Activated CD8-positive, alpha-beta T cell treated with anti-CD3 and anti-CD28 coated beads for 36 hours (primary cell): ENCODE measurements around the gene LETM1. TPM values are rescaled to one million over a fixed set of nuclear protein-coding genes. Genes with fewer than 3 reads are reported as not detected.
A peak's percentile ranks its signal among the peaks of the same experiment; 100 is the strongest.

ENCODE experiments used
- ATAC-seq: fragments of 200-7000 bp; cut with Tn5 transposase; one replicate; pipeline ENCODE4 v1.10.0; 2021; ENCODE audit warnings: mild to moderate bottlenecking, moderate library complexity
- CTCF ChIA-PET: fragments of 350-600 bp; sonication (Branson Sonifier 250); formaldehyde crosslinking; loops from one replicate; lab custom pipeline; 2021; ENCODE audit warnings: antibody characterized with exemption; lab: Charles Lee
- POLR2A ChIA-PET: fragments of 350-600 bp; sonication (Branson Sonifier 250); formaldehyde crosslinking; loops from one replicate; lab custom pipeline; 2021; ENCODE audit warnings: antibody characterized with exemption; lab: Charles Lee
- DNase-seq: peaks from one replicate; pipeline ENCODE4 v3.0.0-alpha.2; 2020
- H3K27ac Mint-ChIP-seq: one replicate; pipeline ENCODE4 v1.8.0; 2021; ENCODE audit warnings: mild to moderate bottlenecking, mixed read lengths
- H3K27me3 Mint-ChIP-seq: one replicate; pipeline ENCODE4 v1.8.0; 2021; ENCODE audit warnings: mixed read lengths
- H3K36me3 Mint-ChIP-seq: one replicate; pipeline ENCODE4 v1.8.0; 2021; ENCODE audit warnings: low read depth, mixed read lengths
- H3K4me1 Mint-ChIP-seq: one replicate; pipeline ENCODE4 v1.8.0; 2021; ENCODE audit warnings: low read depth, mixed read lengths
- H3K4me3 Mint-ChIP-seq: one replicate; pipeline ENCODE4 v1.8.0; 2021; ENCODE audit warnings: mild to moderate bottlenecking, moderate library complexity, mixed read lengths
- H3K9me3 Mint-ChIP-seq: one replicate; pipeline ENCODE4 v1.8.0; 2021; ENCODE audit warnings: mixed read lengths
- CTCF ChIP-seq: fragments of 200-600 bp; IDR thresholded peaks from one replicate; pipeline ENCODE4 v1.8.0; 2022; ENCODE audit warnings: antibody characterized with exemption, mild to moderate bottlenecking
- intact Hi-C: fragments of 100-400 bp; cut with micrococcal nuclease; formaldehyde crosslinking; loops from one replicate; pipeline ENCODE4 v1.10.0; 2022
- total RNA-seq, 2 experiments: library from RNA; stranded (reverse); gene quantifications; one replicate each; pipeline ENCODE4 v1.2.3, GENCODE V29; 2021

Gene LETM1
- total RNA-seq, 2 experiments from 2014 or later, result 49.4 to 53.2 TPM

- peaks cover 45% of the 10 kb centered on the region for H3K4me1 Mint-ChIP-seq
- H3K9me3 Mint-ChIP-seq, result no peaks in the 10 kb centered on the region
- intact Hi-C loops, result loop anchor here (10.0 kb wide), 1 partner anchor 52 kb away; no protein-coding TSS in a partner anchor
- peaks cover 17% of the 10 kb centered on the region for H3K36me3 Mint-ChIP-seq
- DNase-seq (no peak), ATAC-seq (no peak)
- H3K27me3 Mint-ChIP-seq, result no peaks in the 10 kb centered on the region
- no peak for TF ChIP-seq CTCF
- peak overlapping the region; percentile 30 for H3K4me3 Mint-ChIP-seq
- POLR2A ChIA-PET, result interaction anchor here (0.9 to 2.1 kb wide), 3 partner anchors 10 to 17 kb away, joined by 3 to 6 read pairs (median 4); partner anchors contain the start of gene NSD2
- CTCF ChIA-PET, result interaction anchor here (1.7 kb wide), 1 partner anchor 46 kb away, joined by 4 read pairs; no protein-coding TSS in a partner anchor
- H3K27ac Mint-ChIP-seq, result no peak overlapping the region
Observed at GRCh38 chr4:1852904-1853623, 2.9 kb downstream of the LETM1 start.

GRCh38 chr4:1851575-1852410 lies 4.2 kb downstream of the LETM1 start:
- H3K27me3 Mint-ChIP-seq, result no peaks in the 10 kb centered on the region
- peaks cover 36% of the 10 kb centered on the region for H3K4me1 Mint-ChIP-seq
- ChIA-PET CTCF (interaction anchor here (1.0 to 1.7 kb wide), 3 partner anchors 21 to 48 kb away, joined by 3 to 6 read pairs (median 4); no protein-coding TSS in a partner anchor), POLR2A (interaction anchor here (0.7 to 2.1 kb wide), 2 partner anchors 19 to 129 kb away, joined by 3 to 6 read pairs; partner anchors contain the start of gene NSD2)
- H3K27ac Mint-ChIP-seq, result no peak overlapping the region
- DNase-seq (no peak), ATAC-seq (no peak)
- H3K9me3 Mint-ChIP-seq, result no peaks in the 10 kb centered on the region
- H3K36me3 Mint-ChIP-seq, result peaks cover 20% of the 10 kb centered on the region
- intact Hi-C loops, result loop anchor here (10.0 kb wide), 1 partner anchor 53 kb away; no protein-coding TSS in a partner anchor
- no peak for TF ChIP-seq CTCF
- H3K4me3 Mint-ChIP-seq, result no peak overlapping the region

GRCh38 chr4:1851160-1851559 lies 4.8 kb downstream of the LETM1 start:
- H3K27me3 Mint-ChIP-seq, result no peaks in the 10 kb centered on the region
- ChIA-PET CTCF (interaction anchor here (1.0 to 1.1 kb wide), 2 partner anchors 21 to 49 kb away, joined by 3 to 6 read pairs; no protein-coding TSS in a partner anchor), POLR2A (interaction anchor here (2.1 kb wide), 1 partner anchor 19 kb away, joined by 6 read pairs; the partner anchor contains the start of gene NSD2)
- intact Hi-C loops, result loop anchor here (10.0 kb wide), 1 partner anchor 54 kb away; no protein-coding TSS in a partner anchor
- no peak for TF ChIP-seq CTCF
- H3K27ac Mint-ChIP-seq, result no peak overlapping the region
- DNase-seq (no peak), ATAC-seq (no peak)
- peaks cover 25% of the 10 kb centered on the region for H3K36me3 Mint-ChIP-seq
- no peak overlapping the region for H3K4me3 Mint-ChIP-seq
- no peaks in the 10 kb centered on the region for H3K9me3 Mint-ChIP-seq
- H3K4me1 Mint-ChIP-seq, result peaks cover 35% of the 10 kb centered on the region

- intact Hi-C loops, result loop anchor here (10.0 kb wide), 1 partner anchor 55 kb away; no protein-coding TSS in a partner anchor
- Mint-ChIP-seq H3K36me3 (peaks cover 27% of the 10 kb centered on the region), H3K4me3 (no peak overlapping the region), H3K27ac (no peak overlapping the region), H3K9me3 (no peaks in the 10 kb centered on the region), H3K27me3 (no peaks in the 10 kb centered on the region), H3K4me1 (peaks cover 35% of the 10 kb centered on the region)
- TF ChIP-seq CTCF, result no peak
- ATAC-seq (no peak), DNase-seq (no peak)
- POLR2A ChIA-PET, result interaction anchor here (0.8 kb wide), 1 partner anchor 158 kb away, joined by 3 read pairs; the partner anchor contains the start of gene NELFA
- CTCF ChIA-PET, result no interaction called here
Observed at GRCh38 chr4:1850276-1850675, 5.7 kb downstream of the LETM1 start.
